Endodermal cell (in vitro differentiated cells): ENCODE data around the gene IL4I1. TPM values are rescaled to one million over a fixed set of nuclear protein-coding genes. Genes with fewer than 3 reads are reported as not detected.

Experiments
- DNase-seq: peaks from one replicate; pipeline ENCODE4 v3.0.0-alpha.2; 2017
- H3K27ac ChIP-seq: 2 replicates; pipeline ENCODE4 v1.5.1; 2013; ENCODE audit warnings: mild to moderate bottlenecking, low read depth, low read length, moderate library complexity
- H3K27me3 ChIP-seq: 2 replicates; pipeline ENCODE4 v1.6.1; 2013; ENCODE audit warnings: mild to moderate bottlenecking, low read length, moderate library complexity; ENCODE audit not compliant: insufficient read depth, control insufficient read depth, poor library complexity, severe bottlenecking
- H3K36me3 ChIP-seq: 2 replicates; pipeline ENCODE4 v1.7.0; 2013; ENCODE audit warnings: mild to moderate bottlenecking, low read length, moderate library complexity; ENCODE audit not compliant: control insufficient read depth, insufficient read depth
- H3K4me1 ChIP-seq: one replicate; pipeline ENCODE4 v1.7.0; 2013; ENCODE audit warnings: low read length; ENCODE audit not compliant: control insufficient read depth, insufficient read depth
- H3K4me3 ChIP-seq: 2 replicates; pipeline ENCODE4 v1.5.1; 2013; ENCODE audit warnings: mild to moderate bottlenecking, low read length, moderate library complexity
- H3K9ac ChIP-seq: 2 replicates; pipeline ENCODE4 v1.6.1; 2013; ENCODE audit warnings: mild to moderate bottlenecking, low read length, moderate library complexity; ENCODE audit not compliant: poor library complexity, severe bottlenecking; ENCODE audit errors: extremely low read depth
- H3K9me3 ChIP-seq: 2 replicates; pipeline ENCODE4 v1.6.1; 2013; ENCODE audit warnings: mild to moderate bottlenecking, low read length, moderate library complexity; ENCODE audit not compliant: control insufficient read depth
- H3K27ac Mint-ChIP-seq: 2 replicates; pipeline ENCODE4 v1.8.0; 2020; ENCODE audit warnings: mixed read lengths
- H3K27me3 Mint-ChIP-seq: 2 replicates; pipeline ENCODE4 v1.8.0; 2021; ENCODE audit warnings: mild to moderate bottlenecking, mixed read lengths; ENCODE audit not compliant: insufficient read depth
- H3K36me3 Mint-ChIP-seq: 2 replicates; pipeline ENCODE4 v1.8.0; 2020; ENCODE audit warnings: low read depth, mixed read lengths
- H3K4me1 Mint-ChIP-seq: 2 replicates; pipeline ENCODE4 v1.8.0; 2020; ENCODE audit warnings: mixed read lengths
- H3K4me3 Mint-ChIP-seq: 2 replicates; pipeline ENCODE4 v1.8.0; 2020; ENCODE audit warnings: mild to moderate bottlenecking, moderate library complexity, mixed read lengths
- H3K9me3 Mint-ChIP-seq: 2 replicates; pipeline ENCODE4 v1.8.0; 2020; ENCODE audit warnings: mild to moderate bottlenecking, mixed read lengths
- CTCF ChIP-seq: fragments of 200-600 bp; sonication (generic); conservative IDR thresholded peaks from 2 replicates; pipeline ENCODE4 v1.5.0; 2021; ENCODE audit warnings: antibody characterized with exemption, mild to moderate bottlenecking
- WGBS, 2 experiments: methylation state at CpG; one replicate each; pipeline versions ENCODE4 v1.1.5 to v1.1.7; 2013; ENCODE audit warnings: missing lambda C conversion rate in 2 of 2, mixed read lengths in 1 of 2; ENCODE audit not compliant: insufficient coverage in 1 of 2, insufficient read length in 1 of 2; 5-methylcytosine and 5-hydroxymethylcytosine counted together
- total RNA-seq, 2 donors: library from RNA; stranded (reverse); fragmentation: NEBNext Ultra II Directional in 1 of 2; extraction: Animal tissue kit (Norgen Biotek cat#: 25700) in 1 of 2; gene quantifications; 2 replicates in 1 of 2; 3 replicates in 1 of 2; pipeline ENCODE4 v1.2.1, GENCODE V29; 2021

The IL4I1 gene
- total RNA-seq, 2 donors from 2014 or later = 0.97 TPM; not detected in 1

GRCh38 chr19:49873834-49874233, 22.9 kb downstream of the IL4I1 start:
- Mint-ChIP-seq H3K4me1 (peaks cover 13% of the 10 kb centered on the region), H3K27me3 (no peaks in the 10 kb centered on the region), H3K4me3 (no peak overlapping the region), H3K27ac (no peak overlapping the region), H3K9me3 (no peaks in the 10 kb centered on the region), H3K36me3 (peaks cover 16% of the 10 kb centered on the region)
- WGBS, 2 experiments = 86 to 91% methylated on average over 6 to 10 of the region's 10 CpGs
- Histone ChIP-seq H3K4me3 (no peak overlapping the region), H3K27ac (no peak overlapping the region), H3K4me1 (peaks cover 4% of the 10 kb centered on the region), H3K9ac (no peak overlapping the region), H3K27me3 (no peaks in the 10 kb centered on the region), H3K36me3 (peaks cover 7% of the 10 kb centered on the region), H3K9me3 (no peaks in the 10 kb centered on the region)
- TF ChIP-seq CTCF = no peak
- no peak for DNase-seq

DNA sequence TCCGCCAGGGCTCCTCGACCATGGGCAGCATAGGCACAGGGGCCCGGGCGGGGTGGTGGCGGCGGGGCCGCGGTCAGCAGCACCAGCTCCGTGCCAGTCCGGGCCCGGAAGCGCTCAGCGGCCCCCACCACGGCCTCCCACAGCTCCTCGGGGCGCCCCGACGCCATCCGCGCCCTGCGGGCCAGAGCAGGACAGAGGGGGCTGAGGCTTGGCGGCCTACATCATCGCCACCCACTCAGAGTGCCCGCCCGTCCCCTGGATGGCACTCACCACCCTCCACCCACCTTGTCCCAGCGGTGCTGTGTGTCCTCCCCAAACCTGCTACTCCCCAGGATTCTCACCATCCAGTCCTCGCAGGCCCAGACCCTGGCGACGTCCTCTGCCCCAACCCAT, 23.6 kb downstream of the IL4I1 start:
- 95 to 98% methylated on average over 4 to 29 of the region's 29 CpGs for WGBS, 2 experiments
- no peak overlapping the region for H3K4me3 Mint-ChIP-seq

GRCh38 chr19:49872245-49873128, 24.2 kb downstream of the IL4I1 start:
- peaks cover 6% of the 10 kb centered on the region for H3K36me3 ChIP-seq
- H3K27me3 ChIP-seq = no peaks in the 10 kb centered on the region
- TF ChIP-seq CTCF = no peak
- H3K36me3 Mint-ChIP-seq = peaks cover 11% of the 10 kb centered on the region
- 93 to 94% methylated on average over 9 to 26 of the region's 27 CpGs for WGBS, 2 experiments
- H3K9me3 Mint-ChIP-seq = peaks cover 5% of the 10 kb centered on the region
- no peak overlapping the region for H3K4me3 Mint-ChIP-seq
- H3K27me3 Mint-ChIP-seq = no peaks in the 10 kb centered on the region
- H3K4me1 Mint-ChIP-seq = peaks cover 11% of the 10 kb centered on the region
- H3K4me3 ChIP-seq = no peak overlapping the region
- no peak for DNase-seq
- H3K27ac Mint-ChIP-seq = no peak overlapping the region
- no peak overlapping the region for H3K9ac ChIP-seq
- H3K27ac ChIP-seq = no peak overlapping the region
- no peaks in the 10 kb centered on the region for H3K9me3 ChIP-seq
- peaks cover 4% of the 10 kb centered on the region for H3K4me1 ChIP-seq

More for the DNA sequence above, 23.6 kb downstream of the IL4I1 start:
- Histone ChIP-seq H3K27ac (no peak overlapping the region), H3K4me3 (no peak overlapping the region), H3K36me3 (peaks cover 6% of the 10 kb centered on the region), H3K9ac (no peak overlapping the region), H3K4me1 (peaks cover 4% of the 10 kb centered on the region), H3K9me3 (no peaks in the 10 kb centered on the region), H3K27me3 (no peaks in the 10 kb centered on the region)
- peaks cover 3% of the 10 kb centered on the region for H3K9me3 Mint-ChIP-seq
- no peak overlapping the region for H3K27ac Mint-ChIP-seq
- peaks cover 13% of the 10 kb centered on the region for H3K36me3 Mint-ChIP-seq
- H3K27me3 Mint-ChIP-seq = no peaks in the 10 kb centered on the region
- no peak for TF ChIP-seq CTCF
- H3K4me1 Mint-ChIP-seq = peaks cover 11% of the 10 kb centered on the region
- no peak for DNase-seq
